Glutamatergic neuron (in vitro differentiated cells): ENCODE results near the gene TEAD3. TPM values are rescaled to one million over a fixed set of nuclear protein-coding genes. Genes with fewer than 3 reads are reported as not detected.

Source experiments
- DNase-seq: peaks from one replicate; pipeline ENCODE4 v3.0.0; 2022
- H3K27ac Mint-ChIP-seq: one replicate; pipeline ENCODE4 v1.8.0; 2020; ENCODE audit warnings: mild to moderate bottlenecking, mixed read lengths, inconsistent platforms; ENCODE audit not compliant: unreplicated experiment
- H3K27me3 Mint-ChIP-seq: one replicate; pipeline ENCODE4 v1.8.0; 2020; ENCODE audit warnings: mild to moderate bottlenecking, moderate library complexity, mixed read lengths, inconsistent platforms; ENCODE audit not compliant: unreplicated experiment
- H3K36me3 Mint-ChIP-seq: one replicate; pipeline ENCODE4 v1.8.0; 2020; ENCODE audit warnings: mild to moderate bottlenecking, mixed read lengths, inconsistent platforms; ENCODE audit not compliant: unreplicated experiment
- H3K4me1 Mint-ChIP-seq: one replicate; pipeline ENCODE4 v1.8.0; 2020; ENCODE audit warnings: mild to moderate bottlenecking, low read depth, mixed read lengths, inconsistent platforms; ENCODE audit not compliant: unreplicated experiment
- H3K4me3 Mint-ChIP-seq: one replicate; pipeline ENCODE4 v1.8.0; 2020; ENCODE audit warnings: mild to moderate bottlenecking, mixed read lengths, inconsistent platforms; ENCODE audit not compliant: unreplicated experiment
- H3K9me3 Mint-ChIP-seq: one replicate; pipeline ENCODE4 v1.8.0; 2020; ENCODE audit warnings: mild to moderate bottlenecking, moderate library complexity, mixed read lengths, inconsistent platforms; ENCODE audit not compliant: unreplicated experiment
- total RNA-seq: library from RNA; stranded (reverse); fragmentation: NEBNext Ultra II Directional; extraction: Animal tissue kit (Norgen Biotek cat#: 25700); gene quantifications from one replicate; pipeline ENCODE4 v1.2.1, GENCODE V29; 2021; ENCODE audit not compliant: unreplicated experiment
- TF ChIP-seq, protein P1 (sequence below): fragments of 200-600 bp; sonication (generic); IDR thresholded peaks from one replicate; pipeline ENCODE4 v1.5.0; 2021; ENCODE audit not compliant: partially characterized antibody, unreplicated experiment

TEAD3 gene
- total RNA-seq, 1 donor from 2014 or later: 50.0 TPM

DNA sequence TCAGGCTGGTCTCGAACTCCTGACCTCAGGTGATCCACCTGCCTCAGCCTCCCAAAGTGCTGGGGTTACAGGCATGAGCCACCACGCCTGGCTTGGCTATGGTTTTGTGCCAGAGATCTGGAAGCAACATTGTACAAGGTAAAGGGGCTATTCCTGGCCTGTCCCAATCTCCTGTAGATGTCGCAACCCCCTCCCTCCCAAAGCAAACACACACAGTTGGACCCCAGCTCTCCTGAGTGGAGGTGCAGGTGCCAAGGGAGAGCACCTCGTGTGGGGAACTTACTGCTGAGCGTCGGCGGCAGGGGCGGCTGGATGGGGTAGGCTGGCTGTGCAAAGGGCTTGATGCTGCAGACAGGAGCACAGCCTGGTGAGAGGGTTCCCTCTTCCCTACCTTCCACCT is 19.9 kb downstream of the TEAD3 start:
- TF ChIP-seq, protein P1, sequence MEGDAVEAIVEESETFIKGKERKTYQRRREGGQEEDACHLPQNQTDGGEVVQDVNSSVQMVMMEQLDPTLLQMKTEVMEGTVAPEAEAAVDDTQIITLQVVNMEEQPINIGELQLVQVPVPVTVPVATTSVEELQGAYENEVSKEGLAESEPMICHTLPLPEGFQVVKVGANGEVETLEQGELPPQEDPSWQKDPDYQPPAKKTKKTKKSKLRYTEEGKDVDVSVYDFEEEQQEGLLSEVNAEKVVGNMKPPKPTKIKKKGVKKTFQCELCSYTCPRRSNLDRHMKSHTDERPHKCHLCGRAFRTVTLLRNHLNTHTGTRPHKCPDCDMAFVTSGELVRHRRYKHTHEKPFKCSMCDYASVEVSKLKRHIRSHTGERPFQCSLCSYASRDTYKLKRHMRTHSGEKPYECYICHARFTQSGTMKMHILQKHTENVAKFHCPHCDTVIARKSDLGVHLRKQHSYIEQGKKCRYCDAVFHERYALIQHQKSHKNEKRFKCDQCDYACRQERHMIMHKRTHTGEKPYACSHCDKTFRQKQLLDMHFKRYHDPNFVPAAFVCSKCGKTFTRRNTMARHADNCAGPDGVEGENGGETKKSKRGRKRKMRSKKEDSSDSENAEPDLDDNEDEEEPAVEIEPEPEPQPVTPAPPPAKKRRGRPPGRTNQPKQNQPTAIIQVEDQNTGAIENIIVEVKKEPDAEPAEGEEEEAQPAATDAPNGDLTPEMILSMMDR: no peak
- H3K4me3 Mint-ChIP-seq: no peak overlapping the region
- peaks cover 6% of the 10 kb centered on the region for H3K27me3 Mint-ChIP-seq
- no peaks in the 10 kb centered on the region for H3K36me3 Mint-ChIP-seq
- H3K4me1 Mint-ChIP-seq: peaks cover 9% of the 10 kb centered on the region
- DNase-seq: no peak
- H3K27ac Mint-ChIP-seq: no peak overlapping the region
- peaks cover 2% of the 10 kb centered on the region for H3K9me3 Mint-ChIP-seq

DNA sequence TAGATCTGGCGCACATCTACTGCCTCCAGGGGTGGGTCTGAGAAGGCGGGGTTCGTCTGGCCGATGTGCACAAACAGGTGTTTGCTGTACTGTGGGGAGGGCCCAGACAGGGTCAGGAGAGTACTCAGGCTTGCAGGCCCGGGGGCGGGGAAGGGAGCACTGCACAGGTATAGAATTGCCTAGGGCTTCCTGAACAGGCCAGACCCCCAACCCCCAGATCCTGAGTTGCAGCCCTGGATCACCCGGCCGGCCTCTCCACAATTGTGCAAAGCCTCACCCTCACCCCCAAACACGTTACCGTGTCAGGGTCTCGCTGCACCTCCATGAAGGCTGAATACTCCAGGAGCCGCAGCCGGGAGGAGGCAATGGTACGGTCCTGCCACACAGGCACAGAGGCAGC is 20.9 kb downstream of the TEAD3 start:
- DNase-seq: no peak
- no peak overlapping the region for H3K27ac Mint-ChIP-seq
- no peaks in the 10 kb centered on the region for H3K36me3 Mint-ChIP-seq
- H3K4me3 Mint-ChIP-seq: no peak overlapping the region
- H3K4me1 Mint-ChIP-seq: peaks cover 6% of the 10 kb centered on the region
- TF ChIP-seq, protein P1: no peak
- H3K27me3 Mint-ChIP-seq: peaks cover 5% of the 10 kb centered on the region
- peaks cover 2% of the 10 kb centered on the region for H3K9me3 Mint-ChIP-seq

DNA sequence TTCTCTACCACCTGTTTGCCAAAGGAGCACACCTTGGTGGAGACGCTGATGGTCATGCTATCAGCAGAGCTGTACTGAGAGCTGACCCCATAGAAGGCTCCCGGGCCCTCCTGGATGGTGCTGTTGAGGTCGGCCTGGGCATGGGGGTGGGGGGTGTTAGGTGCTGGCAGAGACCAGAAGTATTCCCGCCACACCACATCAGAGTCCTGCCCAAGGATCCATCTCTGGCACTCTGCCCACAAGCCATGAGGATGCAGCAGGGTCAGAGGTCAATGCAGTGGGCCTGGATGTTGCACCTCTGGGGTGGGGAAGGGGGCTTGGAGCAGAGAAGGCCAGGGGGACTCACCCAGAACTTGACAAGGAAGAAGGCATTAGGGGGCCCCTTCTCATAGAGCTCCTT is 21.3 kb downstream of the TEAD3 start:
- Mint-ChIP-seq H3K27me3 (peaks cover 4% of the 10 kb centered on the region), H3K36me3 (no peaks in the 10 kb centered on the region), H3K4me3 (no peak overlapping the region), H3K4me1 (peaks cover 6% of the 10 kb centered on the region), H3K27ac (no peak overlapping the region), H3K9me3 (peaks cover 2% of the 10 kb centered on the region)
- TF ChIP-seq, protein P1: no peak
- no peak for DNase-seq

- H3K27ac Mint-ChIP-seq: no peak overlapping the region
- no peaks in the 10 kb centered on the region for H3K36me3 Mint-ChIP-seq
- TF ChIP-seq, protein P1: no peak
- peaks cover 2% of the 10 kb centered on the region for H3K9me3 Mint-ChIP-seq
- no peak overlapping the region for H3K4me3 Mint-ChIP-seq
- H3K4me1 Mint-ChIP-seq: peaks cover 10% of the 10 kb centered on the region
- no peak for DNase-seq
- H3K27me3 Mint-ChIP-seq: peaks cover 4% of the 10 kb centered on the region
These were observed 21.8 kb downstream of the TEAD3 start for GRCh38 chr6:35474942-35475570.

- no peak for DNase-seq
These were observed 22.5 kb downstream of the TEAD3 start for GRCh38 chr6:35474131-35474941.

More at GRCh38 chr6:35474131-35474941, 22.5 kb downstream of the TEAD3 start:
- Mint-ChIP-seq H3K9me3 (peaks cover 9% of the 10 kb centered on the region), H3K4me1 (peaks cover 17% of the 10 kb centered on the region), H3K27me3 (peaks cover 6% of the 10 kb centered on the region), H3K4me3 (no peak overlapping the region), H3K36me3 (no peaks in the 10 kb centered on the region), H3K27ac (peak overlapping the region; percentile 43)
- TF ChIP-seq, protein P1: no peak
